HG03521 (cell line): ENCODE data around the gene CTU2.

Experiments
- ATAC-seq: cut with Tn5 transposase; IDR thresholded peaks from one replicate; pipeline ENCODE4 v1.9.1; 2021; ENCODE audit warnings: mild to moderate bottlenecking, moderate library complexity; ENCODE audit not compliant: unreplicated experiment

CTU2 gene

GRCh38 chr16:88713054-88713453, 6.8 kb downstream of the CTU2 start:
- ATAC-seq: no peak

GRCh38 chr16:88713568-88714419, 7.5 kb downstream of the CTU2 start:
- no peak for ATAC-seq

GRCh38 chr16:88714420-88715302, 8.4 kb downstream of the CTU2 start:
- ATAC-seq: no peak

- ATAC-seq: no peak
These were observed 9.2 kb downstream of the CTU2 start for GRCh38 chr16:88715312-88716190.

DNA sequence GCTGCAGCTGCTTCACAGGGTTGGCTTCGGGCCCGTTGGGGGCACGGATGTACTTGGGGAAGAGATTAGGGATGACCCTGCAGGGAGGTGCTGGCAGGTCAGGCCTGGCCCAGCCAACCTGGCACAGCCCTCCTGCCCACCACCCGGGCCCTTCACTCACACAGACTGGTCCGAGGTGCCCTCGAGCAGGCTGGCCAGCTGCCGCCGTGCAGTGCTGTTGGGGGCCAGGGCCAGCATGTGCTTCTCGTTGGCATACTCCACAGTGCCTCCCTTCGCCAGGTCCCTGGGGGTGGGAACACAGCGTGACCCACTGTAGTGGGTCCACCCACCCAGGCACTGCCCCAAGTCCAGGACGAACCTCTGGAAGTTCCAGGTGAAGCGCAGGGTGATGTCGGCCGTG, 9.9 kb downstream of the CTU2 start:
- ATAC-seq: no peak

- ATAC-seq: no peak
These were observed 10.3 kb downstream of the CTU2 start for GRCh38 chr16:88716601-88717001.

GRCh38 chr16:88718178-88718577, 11.9 kb downstream of the CTU2 start:
- no peak for ATAC-seq

DNA sequence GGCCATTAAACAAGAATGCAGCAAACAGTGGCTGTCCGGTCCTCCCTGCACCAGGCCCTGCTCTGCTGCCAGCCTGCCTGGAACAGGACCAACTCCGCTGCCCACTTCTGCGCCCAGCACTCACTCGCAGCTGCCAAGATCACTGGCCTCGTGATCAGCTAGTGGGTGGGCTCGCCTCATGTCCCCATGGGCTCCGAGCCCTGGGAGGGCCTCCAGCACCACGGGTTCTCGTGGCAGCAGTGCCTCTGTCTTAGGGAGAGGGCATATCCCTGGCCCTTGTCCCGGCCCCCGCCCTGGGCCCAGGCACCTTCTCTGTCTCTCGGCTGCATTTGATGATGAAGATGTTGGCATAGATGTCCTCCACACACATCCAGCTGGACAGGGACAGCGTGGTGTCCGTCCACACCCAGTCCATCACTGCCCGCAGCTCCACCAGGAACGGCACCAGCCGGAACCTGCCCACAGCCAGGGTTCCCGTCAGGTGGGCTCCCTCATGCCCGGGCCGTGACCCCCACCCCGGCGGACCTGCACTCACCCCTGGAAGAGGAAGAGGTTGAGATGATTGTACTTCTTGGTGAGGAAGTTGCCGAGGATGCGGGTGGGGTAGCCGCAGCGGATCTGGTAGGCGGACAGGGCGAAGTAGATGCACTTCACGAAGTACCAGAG, 13.1 kb downstream of the CTU2 start:
- ATAC-seq: no peak

GRCh38 chr16:88719933-88720296, 13.6 kb downstream of the CTU2 start:
- ATAC-seq: no peak

DNA sequence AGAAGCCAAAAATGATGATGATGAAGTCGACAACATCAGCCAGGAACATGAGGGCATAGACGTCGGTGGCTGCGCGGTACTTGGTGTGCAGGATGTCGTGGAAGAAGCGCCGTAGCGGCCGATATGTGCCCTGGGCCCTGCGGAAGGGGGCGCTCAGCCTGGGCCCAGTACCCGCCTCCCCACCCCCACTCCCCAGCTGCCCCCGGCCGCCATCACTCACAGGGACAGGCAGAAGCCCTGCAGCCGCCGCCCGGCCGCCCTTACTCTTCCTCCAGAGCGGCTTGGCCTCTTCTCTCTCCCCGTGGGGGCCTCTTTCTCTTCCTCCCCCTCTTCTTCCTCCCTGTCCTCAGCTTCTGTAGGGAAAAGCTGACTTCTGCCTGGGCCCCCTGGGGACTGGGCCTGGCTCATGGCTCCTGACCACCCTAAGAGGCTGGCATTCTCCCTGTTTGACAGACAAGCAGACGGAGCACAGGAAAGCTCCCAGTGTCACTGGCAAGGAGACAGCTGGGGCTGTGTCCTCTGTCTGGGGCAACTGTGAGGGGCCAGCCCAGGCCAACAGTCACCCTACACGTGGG, 14.2 kb downstream of the CTU2 start:
- no peak for ATAC-seq

- ATAC-seq: no peak
These were observed 14.9 kb downstream of the CTU2 start for GRCh38 chr16:88721236-88721635.

GRCh38 chr16:88721815-88722755, 15.8 kb downstream of the CTU2 start:
- ATAC-seq: no peak

DNA sequence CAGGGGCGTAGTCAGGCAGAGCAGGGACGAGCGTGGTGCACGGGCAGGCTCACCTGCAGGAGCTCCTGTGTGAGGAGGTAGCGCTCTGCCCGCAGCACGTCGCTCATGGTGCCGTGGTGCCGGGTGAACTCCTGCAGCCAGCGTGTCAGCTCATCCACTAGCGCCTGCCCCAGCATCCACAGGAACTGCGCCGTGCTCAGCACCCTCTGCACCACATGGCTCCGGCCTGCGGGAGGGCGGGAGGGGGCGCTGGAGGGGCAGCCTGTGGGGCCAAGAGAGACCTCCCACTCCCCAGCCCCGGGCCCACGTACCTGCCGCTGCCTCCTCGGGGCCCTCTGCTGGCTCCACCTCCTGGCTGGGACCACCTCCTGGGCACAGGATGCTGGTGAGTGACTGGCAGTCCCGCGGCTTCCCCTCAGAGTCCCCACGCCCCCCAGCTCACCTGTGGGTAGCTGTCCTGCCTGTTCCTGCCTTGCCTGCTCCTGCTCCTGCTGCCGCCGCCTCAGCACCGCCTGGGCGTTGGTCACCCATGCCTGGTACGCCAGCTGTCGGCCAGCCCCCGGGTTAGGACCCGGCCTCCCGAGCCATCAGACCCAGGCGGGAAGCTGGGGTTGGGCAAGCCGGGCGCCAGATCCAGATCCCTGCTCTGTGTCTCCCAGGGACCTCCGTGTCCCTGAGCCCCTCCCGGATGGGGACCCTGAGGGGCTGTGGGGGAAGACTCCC, 16.6 kb downstream of the CTU2 start:
- no peak for ATAC-seq

DNA sequence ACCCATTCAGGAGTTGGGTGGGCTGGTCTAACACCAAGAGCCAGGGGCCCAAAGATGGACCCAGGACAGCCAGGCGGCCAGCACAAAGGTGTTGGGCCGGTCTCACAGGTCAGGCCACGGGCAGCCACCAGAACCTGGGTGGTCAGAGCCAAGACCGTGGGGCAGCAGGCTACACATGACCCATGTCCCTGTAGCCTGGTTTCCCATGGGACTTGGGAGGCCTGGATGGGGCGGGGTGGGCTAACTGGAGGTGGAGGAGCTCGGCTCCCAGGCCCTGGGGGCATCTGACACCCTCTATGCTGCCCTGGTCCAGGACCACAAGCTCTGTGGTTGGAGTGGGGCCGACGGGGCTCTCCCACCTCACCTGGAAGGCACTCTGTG, 17.2 kb downstream of the CTU2 start:
- ATAC-seq: no peak

GRCh38 chr16:88723911-88724310, 17.6 kb downstream of the CTU2 start:
- ATAC-seq: no peak

DNA sequence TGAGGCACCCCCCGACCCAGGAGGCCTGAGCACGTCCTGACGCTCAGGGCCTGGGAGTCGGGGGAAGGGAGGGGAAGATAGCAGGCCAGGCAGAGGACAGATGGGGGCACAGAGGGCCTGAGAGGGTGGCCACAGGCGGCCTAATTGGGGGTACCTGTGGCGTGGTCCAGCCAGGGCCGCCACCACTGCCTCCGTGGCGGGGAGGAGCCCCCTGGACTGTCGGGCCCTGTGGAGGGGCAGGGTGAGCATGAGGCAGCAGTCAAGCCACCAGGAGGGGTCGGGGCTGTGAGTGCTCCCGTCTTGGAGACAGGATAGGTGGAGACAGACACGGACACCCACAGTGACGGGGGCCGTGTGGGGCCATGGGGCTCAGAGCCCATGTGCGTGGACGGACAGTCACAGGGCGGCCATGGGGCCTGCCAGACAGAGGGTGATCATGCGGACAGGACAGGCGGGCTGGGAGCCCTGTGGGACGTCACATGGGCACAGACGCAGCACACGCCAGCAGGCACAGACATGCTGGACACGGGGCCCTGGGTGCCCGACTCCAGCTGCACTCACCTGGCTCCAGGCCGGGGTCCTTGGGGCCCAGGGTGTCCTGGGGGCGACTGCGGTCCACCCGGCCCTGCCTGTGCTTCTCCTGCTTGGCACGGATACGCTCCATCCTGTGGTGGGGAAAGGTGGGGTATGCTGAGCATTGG, 18.7 kb downstream of the CTU2 start:
- ATAC-seq: no peak

DNA sequence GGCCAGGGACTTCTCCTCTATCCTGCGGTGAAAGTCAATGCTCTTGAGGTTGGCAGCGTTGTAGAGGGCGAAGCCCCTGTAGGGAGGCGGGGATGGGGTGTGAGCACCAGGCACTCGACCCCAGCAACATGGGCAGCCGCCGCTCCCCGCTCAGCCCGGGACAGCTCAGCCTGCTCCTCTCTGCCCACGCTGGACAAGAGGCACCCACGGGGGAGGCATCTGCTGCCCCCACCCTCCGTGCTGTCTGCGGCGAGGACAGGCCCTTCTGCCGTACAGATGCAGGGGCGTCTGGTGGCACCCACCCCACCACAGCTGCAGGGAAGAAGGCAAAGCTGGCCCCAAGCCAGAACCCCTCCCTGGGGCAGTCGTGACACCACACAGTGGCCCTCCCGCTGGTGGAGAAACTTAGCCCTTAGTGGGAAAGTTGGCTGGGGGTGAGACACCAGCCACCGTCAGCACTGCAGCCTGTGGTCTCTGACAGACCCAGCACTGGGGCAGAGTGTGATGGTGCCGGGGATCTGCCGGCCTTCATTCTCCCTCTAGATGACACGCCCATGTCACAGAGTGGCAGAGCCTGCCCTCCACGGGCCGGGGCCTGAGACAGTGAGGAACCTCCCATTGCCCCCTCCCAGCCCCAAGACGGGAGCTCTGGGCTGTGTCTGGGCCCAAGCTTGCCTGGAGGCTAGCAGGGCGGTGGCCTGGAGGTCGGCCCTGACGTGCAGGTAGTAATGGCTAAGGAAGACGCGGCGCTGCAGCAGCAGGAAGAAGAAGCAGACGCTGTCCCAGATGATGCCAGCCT, 19.5 kb downstream of the CTU2 start:
- ATAC-seq: no peak
